Stimulated activated naive CD8-positive, alpha-beta T cell treated with anti-CD3 and anti-CD28 coated beads, Interleukin-15, amount 100 ng/mL, for 72 hours (primary cell): ENCODE results near the gene KIF1C.

Source experiments
- ATAC-seq: fragments of 150-1000 bp; cut with Tn5 transposase; 2 replicates; pipeline ENCODE4 v1.10.0; 2021; ENCODE audit warnings: mild to moderate bottlenecking, moderate library complexity
- DNase-seq, 2 donors: peaks; one replicate each; pipeline ENCODE4 v3.0.0; 2021 to 2022
- H3K27ac Mint-ChIP-seq, 2 donors: one replicate each; pipeline ENCODE4 v1.8.0; 2022; ENCODE audit warnings: mild to moderate bottlenecking in 2 of 2, mixed read lengths in 2 of 2, moderate library complexity in 2 of 2
- H3K27me3 Mint-ChIP-seq: one replicate; pipeline ENCODE4 v1.8.0; 2022; ENCODE audit warnings: mixed read lengths
- H3K4me1 Mint-ChIP-seq: one replicate; pipeline ENCODE4 v1.8.0; 2022; ENCODE audit warnings: mild to moderate bottlenecking, mixed read lengths
- H3K4me3 Mint-ChIP-seq, 2 donors: one replicate each; pipeline ENCODE4 v1.8.0; 2022; ENCODE audit warnings: mild to moderate bottlenecking in 2 of 2, mixed read lengths in 2 of 2, moderate library complexity in 1 of 2
- H3K9me3 Mint-ChIP-seq, 2 donors: one replicate each; pipeline ENCODE4 v1.8.0; 2022; ENCODE audit warnings: mixed read lengths in 2 of 2

KIF1C gene

GRCh38 chr17:4980644-4981216 lies 17.0 kb upstream of the KIF1C start:
- Mint-ChIP-seq H3K27me3 (no peaks in the 10 kb centered on the region), H3K9me3 (no peaks in the 10 kb centered on the region), H3K27ac (peak overlapping the region in 1 of 2 donors; percentile 59), H3K4me3 (peak overlapping the region in 1 of 2 donors; percentile 11), H3K4me1 (peaks cover 24% of the 10 kb centered on the region)
- DNase-seq (peak; percentile 43 to 57), ATAC-seq (peak; percentile 84)

GRCh38 chr17:4982305-4982704 lies 15.4 kb upstream of the KIF1C start:
- Mint-ChIP-seq H3K27ac (no peak overlapping the region), H3K4me3 (no peak overlapping the region), H3K4me1 (peaks cover 37% of the 10 kb centered on the region), H3K27me3 (no peaks in the 10 kb centered on the region), H3K9me3 (no peaks in the 10 kb centered on the region)
- DNase-seq = no peak
- ATAC-seq = no peak

- peak overlapping the region; percentile 24 to 87 for H3K27ac Mint-ChIP-seq
- H3K4me1 Mint-ChIP-seq = peaks cover 47% of the 10 kb centered on the region
- DNase-seq = no peak
- peak overlapping the region; percentile 93 to 99 for H3K4me3 Mint-ChIP-seq
- no peaks in the 10 kb centered on the region for H3K27me3 Mint-ChIP-seq
- H3K9me3 Mint-ChIP-seq = no peaks in the 10 kb centered on the region
- no peak for ATAC-seq
Measured at GRCh38 chr17:4986403-4986802, 11.3 kb upstream of the KIF1C start.

GRCh38 chr17:4986951-4987766 lies 10.6 kb upstream of the KIF1C start, which contains the start of gene CAMTA2:
Gene CAMTA2, minus strand, starts transcription at chr17:4987675. Its CDS starts 1,453 bp downstream, at chr17:4986222.
- H3K27ac Mint-ChIP-seq = peak within 1 kb of the TSS; percentile 95 to 97
- peaks cover 41% of the 10 kb centered on the region for H3K4me1 Mint-ChIP-seq
- ATAC-seq = peak; percentile 92
- DNase-seq = peak; percentile 82 to 87
- H3K9me3 Mint-ChIP-seq = no peaks in the 10 kb centered on the region
- peak within 1 kb of the TSS; percentile 93 to 99 for H3K4me3 Mint-ChIP-seq
- no peaks in the 10 kb centered on the region for H3K27me3 Mint-ChIP-seq

GRCh38 chr17:4987767-4988567 lies 9.8 kb upstream of the KIF1C start:
- Mint-ChIP-seq H3K4me3 (peak overlapping the region; percentile 93 to 99), H3K27me3 (no peaks in the 10 kb centered on the region)
- ATAC-seq = peak; percentile 18

GRCh38 chr17:4994081-4994595 lies 3.6 kb upstream of the KIF1C start:
- no peaks in the 10 kb centered on the region for H3K27me3 Mint-ChIP-seq
- no peak for DNase-seq
- no peaks in the 10 kb centered on the region for H3K9me3 Mint-ChIP-seq
- H3K4me3 Mint-ChIP-seq = no peak overlapping the region
- no peak overlapping the region for H3K27ac Mint-ChIP-seq
- ATAC-seq = no peak
- peaks cover 38% of the 10 kb centered on the region for H3K4me1 Mint-ChIP-seq

More at GRCh38 chr17:4987767-4988567, 9.8 kb upstream of the KIF1C start:
- Mint-ChIP-seq H3K27ac (peak overlapping the region; percentile 95 to 97), H3K4me1 (peaks cover 41% of the 10 kb centered on the region), H3K9me3 (no peaks in the 10 kb centered on the region)
- DNase-seq = no peak

- DNase-seq (no peak), ATAC-seq (peak; percentile 28)
- Mint-ChIP-seq H3K9me3 (no peaks in the 10 kb centered on the region), H3K27me3 (no peaks in the 10 kb centered on the region), H3K4me3 (peak overlapping the region; percentile 92), H3K27ac (peak overlapping the region in 1 of 2 donors; percentile 90), H3K4me1 (peaks cover 39% of the 10 kb centered on the region)
Measured at GRCh38 chr17:4998027-4998731, 429 bp downstream of the KIF1C start.

- Mint-ChIP-seq H3K4me3 (peak overlapping the region; percentile 92), H3K27ac (peak overlapping the region; percentile 11 to 90), H3K4me1 (peaks cover 39% of the 10 kb centered on the region), H3K27me3 (no peaks in the 10 kb centered on the region), H3K9me3 (no peaks in the 10 kb centered on the region)
- peak in 1 of 2 donors; percentile 21 for DNase-seq
- ATAC-seq = no peak
Measured at GRCh38 chr17:4998732-4999429, 1.1 kb downstream of the KIF1C start.

- H3K4me1 Mint-ChIP-seq = peaks cover 39% of the 10 kb centered on the region
- H3K27ac Mint-ChIP-seq = no peak overlapping the region
- ATAC-seq (no peak), DNase-seq (no peak)
- no peaks in the 10 kb centered on the region for H3K27me3 Mint-ChIP-seq
- no peaks in the 10 kb centered on the region for H3K9me3 Mint-ChIP-seq
- peak overlapping the region; percentile 92 for H3K4me3 Mint-ChIP-seq
Measured at GRCh38 chr17:4999430-5000093, 1.8 kb downstream of the KIF1C start.

GRCh38 chr17:5000237-5000639 lies 2.5 kb downstream of the KIF1C start:
- H3K27ac Mint-ChIP-seq = no peak overlapping the region
- H3K4me1 Mint-ChIP-seq = peaks cover 34% of the 10 kb centered on the region

GRCh38 chr17:5002121-5002788 lies 4.5 kb downstream of the KIF1C start:
- Mint-ChIP-seq H3K27me3 (no peaks in the 10 kb centered on the region), H3K9me3 (no peaks in the 10 kb centered on the region), H3K4me3 (no peak overlapping the region), H3K4me1 (peaks cover 20% of the 10 kb centered on the region), H3K27ac (no peak overlapping the region)
- DNase-seq (no peak), ATAC-seq (no peak)

More at GRCh38 chr17:5000237-5000639, 2.5 kb downstream of the KIF1C start:
- H3K27me3 Mint-ChIP-seq = no peaks in the 10 kb centered on the region
- no peak for DNase-seq
- H3K4me3 Mint-ChIP-seq = no peak overlapping the region
- no peaks in the 10 kb centered on the region for H3K9me3 Mint-ChIP-seq
- ATAC-seq = no peak

- Mint-ChIP-seq H3K9me3 (no peaks in the 10 kb centered on the region), H3K27ac (no peak overlapping the region), H3K4me3 (no peak overlapping the region), H3K4me1 (peaks cover 19% of the 10 kb centered on the region), H3K27me3 (no peaks in the 10 kb centered on the region)
- no peak for ATAC-seq
- DNase-seq = no peak
Measured at GRCh38 chr17:5003214-5003867, 5.6 kb downstream of the KIF1C start.

GRCh38 chr17:5011928-5012327 lies 14.2 kb downstream of the KIF1C start:
- H3K27me3 Mint-ChIP-seq = no peaks in the 10 kb centered on the region
- ATAC-seq = peak; percentile 72
- H3K4me1 Mint-ChIP-seq = peaks cover 18% of the 10 kb centered on the region
- peak overlapping the region in 1 of 2 donors; percentile 29 for H3K27ac Mint-ChIP-seq
- DNase-seq = peak in 1 of 2 donors; percentile 37
- H3K4me3 Mint-ChIP-seq = no peak overlapping the region
- no peaks in the 10 kb centered on the region for H3K9me3 Mint-ChIP-seq
